Measurements from ENCODE around the gene PCYT2. TPM values are rescaled to one million over a fixed set of nuclear protein-coding genes. Genes with fewer than 3 reads are reported as not detected.
A peak's percentile ranks its signal among the peaks of the same experiment; 100 is the strongest.

The PCYT2 gene
- total RNA-seq, 2 donors from 2014 or later: 13.6 to 81.9 TPM

DNA sequence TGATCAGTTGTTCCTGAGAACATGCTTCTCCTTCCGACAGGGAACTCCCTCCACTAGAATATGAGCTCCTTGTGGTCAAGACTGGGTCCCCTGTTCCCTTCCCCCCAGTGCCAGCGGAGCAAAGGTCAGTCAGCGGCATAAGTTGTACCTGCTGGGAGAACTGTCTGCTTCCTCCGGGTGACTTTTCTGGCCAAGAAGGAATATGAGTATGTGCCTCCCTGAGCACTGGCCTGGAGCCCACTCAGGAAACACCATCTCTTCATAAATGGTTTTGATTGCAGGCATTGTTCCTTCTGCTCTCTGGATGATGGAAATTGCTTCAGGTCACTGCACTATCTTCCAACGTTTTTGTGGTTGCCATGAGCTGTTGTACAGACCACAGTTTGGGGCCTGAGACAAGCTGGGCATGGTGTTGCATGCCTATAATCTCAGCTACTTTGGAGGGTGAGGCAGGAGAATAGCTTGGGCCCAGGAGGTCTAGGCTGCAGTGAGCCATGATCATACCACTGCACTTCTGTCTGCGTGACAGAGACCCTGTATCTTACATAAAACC lies 48.0 kb downstream of the PCYT2 start:
- peaks cover 19 to 36% of the 10 kb centered on the region in 2 donors for H3K4me1 ChIP-seq (ENCODE audit: control insufficient read depth in 1 of 2, low read depth in 2 of 2)
- H3K9me3 ChIP-seq: no peaks in the 10 kb centered on the region
- peaks cover 5% of the 10 kb centered on the region for H3K36me3 ChIP-seq
- TF ChIP-seq, protein P1, sequence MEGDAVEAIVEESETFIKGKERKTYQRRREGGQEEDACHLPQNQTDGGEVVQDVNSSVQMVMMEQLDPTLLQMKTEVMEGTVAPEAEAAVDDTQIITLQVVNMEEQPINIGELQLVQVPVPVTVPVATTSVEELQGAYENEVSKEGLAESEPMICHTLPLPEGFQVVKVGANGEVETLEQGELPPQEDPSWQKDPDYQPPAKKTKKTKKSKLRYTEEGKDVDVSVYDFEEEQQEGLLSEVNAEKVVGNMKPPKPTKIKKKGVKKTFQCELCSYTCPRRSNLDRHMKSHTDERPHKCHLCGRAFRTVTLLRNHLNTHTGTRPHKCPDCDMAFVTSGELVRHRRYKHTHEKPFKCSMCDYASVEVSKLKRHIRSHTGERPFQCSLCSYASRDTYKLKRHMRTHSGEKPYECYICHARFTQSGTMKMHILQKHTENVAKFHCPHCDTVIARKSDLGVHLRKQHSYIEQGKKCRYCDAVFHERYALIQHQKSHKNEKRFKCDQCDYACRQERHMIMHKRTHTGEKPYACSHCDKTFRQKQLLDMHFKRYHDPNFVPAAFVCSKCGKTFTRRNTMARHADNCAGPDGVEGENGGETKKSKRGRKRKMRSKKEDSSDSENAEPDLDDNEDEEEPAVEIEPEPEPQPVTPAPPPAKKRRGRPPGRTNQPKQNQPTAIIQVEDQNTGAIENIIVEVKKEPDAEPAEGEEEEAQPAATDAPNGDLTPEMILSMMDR (IDR thresholded peaks at IDR 0.05): no peak
- DNase-seq (ENCODE audit: low spot score) (no peak), ATAC-seq (ENCODE audit: insufficient number of reproducible peaks, low FRiP score, low read depth) (no peak)
- H3K27me3 ChIP-seq (replicated peaks; ENCODE audit: insufficient read depth): no peaks in the 10 kb centered on the region
- no peak overlapping the region for H3K27ac ChIP-seq
- H3K4me3 ChIP-seq: no peak overlapping the region

DNA sequence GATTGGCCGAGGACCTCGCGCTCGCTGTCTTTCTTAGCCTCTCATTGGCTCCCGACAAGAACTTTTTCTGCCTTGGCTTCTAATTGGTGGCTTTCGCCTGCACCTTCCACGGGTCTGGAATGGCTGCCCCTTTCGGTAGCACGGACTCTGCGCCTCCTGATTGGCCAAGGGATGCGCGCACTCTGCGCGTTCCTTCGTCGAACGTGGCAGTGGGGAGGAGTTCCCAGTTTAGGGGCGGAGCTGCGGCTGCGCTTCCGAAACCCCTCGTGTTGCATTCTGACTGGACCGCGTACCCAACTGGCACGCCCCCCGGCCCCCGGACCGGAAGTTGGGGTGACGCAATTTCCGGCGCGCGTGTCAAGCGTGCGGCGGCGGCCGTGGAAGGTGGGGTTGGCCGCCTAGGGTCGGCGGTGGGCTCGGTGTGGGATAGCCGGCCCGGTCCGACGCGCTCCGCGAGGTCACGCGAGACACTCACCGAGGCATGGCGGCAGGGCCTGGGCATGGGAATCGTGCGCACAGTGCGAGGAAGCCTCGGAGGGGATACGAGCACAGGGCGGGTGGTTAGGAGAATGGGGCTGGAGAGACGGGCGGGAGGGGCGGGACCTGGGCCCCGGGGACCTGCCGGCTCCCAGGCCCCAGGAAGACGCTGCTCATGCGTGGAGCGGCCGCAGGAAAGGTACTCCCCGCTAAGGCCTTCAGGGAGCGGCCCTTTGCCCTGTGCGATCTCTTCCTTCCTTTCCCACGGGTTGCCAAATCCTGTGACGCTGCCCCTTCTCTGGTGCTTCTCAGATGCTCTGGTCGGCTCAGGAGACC lies 50.2 kb downstream of the PCYT2 start:
- Histone ChIP-seq H3K9me3 (no peaks in the 10 kb centered on the region), H3K4me1 (ENCODE audit: control insufficient read depth in 1 of 2, low read depth in 2 of 2) (peaks cover 19 to 34% of the 10 kb centered on the region in 2 donors), H3K27ac (peak overlapping the region; percentile 92 to 94), H3K27me3 (replicated peaks; ENCODE audit: insufficient read depth) (no peaks in the 10 kb centered on the region), H3K36me3 (no peaks in the 10 kb centered on the region), H3K4me3 (peak overlapping the region; percentile 86)
- ATAC-seq (ENCODE audit: insufficient number of reproducible peaks, low FRiP score, low read depth) (peak; percentile 98), DNase-seq (ENCODE audit: low spot score) (peak; percentile 94)
- TF ChIP-seq, protein P1 (IDR thresholded peaks at IDR 0.05): no peak

DNA sequence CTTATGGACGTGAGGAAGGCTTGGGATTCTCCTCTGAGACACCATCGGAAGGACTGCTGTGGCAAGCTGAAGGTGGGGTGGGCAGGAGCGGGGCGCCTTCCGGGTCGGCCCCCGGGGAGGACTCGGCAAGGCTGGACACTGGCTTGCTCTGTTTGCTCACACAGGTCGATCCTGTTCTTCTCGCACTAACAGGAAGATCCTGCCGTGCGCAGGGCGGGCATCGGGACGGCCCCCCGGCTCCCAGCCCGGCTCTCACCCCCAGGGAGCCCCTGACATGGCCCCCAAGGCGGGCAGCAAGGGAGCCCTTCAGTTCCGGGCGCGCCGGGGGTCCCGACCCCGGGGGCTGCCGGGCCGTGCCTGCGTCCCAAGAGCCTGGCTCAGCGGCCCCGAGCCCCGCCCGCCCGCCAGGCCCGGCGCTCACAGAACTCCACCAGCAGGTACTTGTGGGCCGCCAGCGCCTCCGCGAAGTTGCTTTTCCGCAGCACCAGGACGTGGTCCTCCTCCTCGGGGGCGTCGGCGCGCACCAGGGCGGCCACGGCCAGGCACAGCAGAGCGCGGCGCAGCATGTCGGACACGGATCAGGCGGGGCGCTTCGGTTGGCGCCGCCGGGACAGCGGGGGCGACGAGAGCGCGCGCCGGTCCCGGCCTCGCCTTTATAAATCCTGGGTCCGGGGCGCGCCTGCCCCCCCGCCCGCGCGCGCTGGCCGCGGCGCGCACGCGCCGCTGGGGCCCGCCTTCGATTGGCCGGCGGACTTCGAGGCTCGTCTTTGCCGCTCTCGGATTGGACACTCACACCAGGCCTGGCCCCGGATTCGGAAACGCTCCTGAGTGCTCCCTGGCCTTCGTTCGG lies 51.1 kb downstream of the PCYT2 start, which contains the start of gene P4HB:
P4HB (minus strand) TSS at position 630 of the 850 bp plus-strand sequence; CDS start at position 566, 64 bp downstream.
- Histone ChIP-seq H3K9me3 (no peaks in the 10 kb centered on the region), H3K27ac (peak within 1 kb of the TSS; percentile 92 to 94), H3K27me3 (replicated peaks; ENCODE audit: insufficient read depth) (no peaks in the 10 kb centered on the region), H3K36me3 (peaks cover 2% of the 10 kb centered on the region), H3K4me3 (peak within 1 kb of the TSS; percentile 86), H3K4me1 (ENCODE audit: control insufficient read depth in 1 of 2, low read depth in 2 of 2) (peaks cover 19 to 39% of the 10 kb centered on the region in 2 donors)
- no peak for ATAC-seq (ENCODE audit: insufficient number of reproducible peaks, low FRiP score, low read depth)
- no peak for DNase-seq (ENCODE audit: low spot score)
- TF ChIP-seq, protein P1 (IDR thresholded peaks at IDR 0.05): no peak

DNA sequence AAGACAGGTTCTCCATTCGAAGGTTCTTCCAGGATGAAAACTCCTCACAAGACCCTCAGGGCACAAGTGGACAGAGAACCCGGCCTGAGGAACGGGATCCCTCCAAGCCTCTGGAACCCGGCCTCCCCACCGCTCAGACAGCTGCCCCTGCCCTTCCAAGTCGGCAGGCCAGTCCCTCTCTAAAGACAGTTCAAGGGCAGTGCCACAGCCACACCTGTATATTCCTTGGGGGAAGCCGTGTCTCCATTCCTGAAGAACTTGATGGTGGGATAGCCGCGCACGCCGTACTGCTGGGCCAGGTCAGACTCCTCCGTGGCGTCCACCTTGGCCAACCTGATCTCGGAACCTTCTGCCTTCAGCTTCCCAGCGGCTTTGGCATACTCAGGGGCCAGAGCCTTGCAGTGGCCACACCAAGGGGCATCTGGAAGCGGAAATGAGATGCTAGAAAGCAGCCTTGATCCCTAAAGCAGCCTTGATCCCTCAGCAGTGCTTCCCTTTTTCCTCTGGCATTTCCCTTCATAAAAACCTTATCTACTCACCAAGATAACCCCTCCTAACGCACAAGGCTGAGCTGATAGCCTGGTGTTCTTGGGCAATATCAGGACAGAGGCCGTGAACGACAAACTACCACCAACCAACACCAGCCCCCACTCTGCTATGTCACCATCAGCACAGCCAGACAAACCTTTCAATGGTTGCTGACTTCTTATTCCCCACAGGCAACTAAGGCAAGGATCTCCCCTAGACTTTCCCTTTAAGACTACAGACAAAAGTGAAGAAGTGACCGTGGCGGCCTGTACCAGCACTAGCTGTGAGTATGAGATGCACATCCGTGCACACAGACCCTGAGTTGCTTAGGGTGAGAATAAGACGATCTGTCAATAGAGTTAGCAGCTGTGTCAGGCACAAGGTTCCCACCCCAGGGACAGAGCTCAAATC lies 52.0 kb downstream of the PCYT2 start:
- Histone ChIP-seq H3K27ac (peak overlapping the region; percentile 81 to 86), H3K36me3 (peaks cover 11% of the 10 kb centered on the region), H3K4me1 (ENCODE audit: control insufficient read depth in 1 of 2, low read depth in 2 of 2) (peaks cover 19 to 39% of the 10 kb centered on the region in 2 donors), H3K9me3 (no peaks in the 10 kb centered on the region), H3K4me3 (peak overlapping the region; percentile 77), H3K27me3 (replicated peaks; ENCODE audit: insufficient read depth) (no peaks in the 10 kb centered on the region)
- TF ChIP-seq, protein P1 (IDR thresholded peaks at IDR 0.05): no peak
- no peak for ATAC-seq (ENCODE audit: insufficient number of reproducible peaks, low FRiP score, low read depth)
- DNase-seq (ENCODE audit: low spot score): no peak

Data from thoracic aorta (tissue), 2 donors.